Cardiac septum (tissue), 1 donor: Measurements from ENCODE around the gene LCTL. TPM values are rescaled to one million over a fixed set of nuclear protein-coding genes. Genes with fewer than 3 reads are reported as not detected.

Experiments
- DNase-seq: peaks from one replicate; pipeline ENCODE4 v3.0.0-alpha.2; 2020; ENCODE audit warnings: low spot score
- intact Hi-C: fragments of 100-400 bp; cut with DNase I; formaldehyde crosslinking; loops from one replicate; pipeline ENCODE4 v1.14.0; 2022
- total RNA-seq: library from RNA; stranded (reverse); fragmentation: NEBNext Ultra II Directional; extraction: Animal tissue kit (Norgen Biotek cat#: 25700); gene quantifications from one replicate; pipeline ENCODE4 v1.2.1, GENCODE V29; 2021
- donor health status: DM: no; HTN: no; CAD: no.

LCTL gene
- total RNA-seq, 1 donor from 2014 or later, result not detected

DNA sequence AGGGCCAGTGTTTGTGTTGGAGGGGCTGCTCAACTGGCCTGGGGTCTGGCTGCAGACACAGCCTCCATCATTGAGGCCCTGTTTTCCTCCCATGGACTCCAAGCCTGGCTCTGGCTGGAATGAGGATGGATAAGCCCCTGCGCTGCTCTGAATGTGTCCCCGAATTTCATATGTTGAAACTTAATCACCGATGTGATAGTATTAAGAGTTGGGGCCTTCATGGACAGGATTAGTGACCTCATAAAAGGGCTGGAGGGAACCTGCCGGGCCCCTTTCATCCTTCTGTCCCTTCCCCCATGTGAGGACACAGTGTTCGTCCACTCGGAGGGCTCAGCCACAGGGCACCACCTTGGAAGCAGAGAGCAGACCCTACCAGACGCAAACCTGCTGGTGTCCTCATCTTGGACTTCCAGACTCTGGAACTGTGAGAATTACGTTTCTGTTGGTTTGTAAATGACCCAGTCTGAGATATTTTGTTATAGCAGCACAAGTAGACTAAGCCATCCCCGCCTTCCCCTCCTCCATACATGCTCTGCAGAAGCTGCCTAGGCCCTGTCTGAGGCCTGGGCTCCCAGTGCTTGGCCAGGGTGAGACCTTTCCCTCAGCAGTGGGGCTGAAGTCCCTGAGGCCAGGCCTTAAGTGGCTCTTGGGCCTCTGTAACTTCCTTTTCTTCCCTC, 3.8 kb upstream of the LCTL start:
- DNase-seq, result no peak
- intact Hi-C loops, result no loop called here

DNA sequence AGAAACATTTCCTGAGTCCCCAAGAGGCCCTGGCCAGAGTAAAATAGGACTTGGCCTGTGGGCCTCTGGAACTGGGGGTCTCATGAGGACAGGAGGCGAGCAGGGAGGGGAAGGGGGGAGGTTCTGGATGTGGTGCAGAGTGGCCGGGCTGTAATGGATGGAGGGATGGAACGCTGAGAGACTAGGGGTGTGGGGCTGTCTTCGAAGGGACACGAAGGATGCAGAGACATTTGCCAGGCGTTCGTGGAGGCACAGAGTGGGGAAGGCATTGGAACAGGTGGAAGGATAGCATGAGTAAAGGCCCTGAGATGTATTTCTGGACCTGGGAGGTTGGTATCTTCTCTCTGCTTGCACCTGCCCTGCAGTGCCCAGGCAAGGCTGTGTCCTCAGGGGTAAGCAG, 2.1 kb upstream of the LCTL start:
- intact Hi-C loops, result no loop called here

DNA sequence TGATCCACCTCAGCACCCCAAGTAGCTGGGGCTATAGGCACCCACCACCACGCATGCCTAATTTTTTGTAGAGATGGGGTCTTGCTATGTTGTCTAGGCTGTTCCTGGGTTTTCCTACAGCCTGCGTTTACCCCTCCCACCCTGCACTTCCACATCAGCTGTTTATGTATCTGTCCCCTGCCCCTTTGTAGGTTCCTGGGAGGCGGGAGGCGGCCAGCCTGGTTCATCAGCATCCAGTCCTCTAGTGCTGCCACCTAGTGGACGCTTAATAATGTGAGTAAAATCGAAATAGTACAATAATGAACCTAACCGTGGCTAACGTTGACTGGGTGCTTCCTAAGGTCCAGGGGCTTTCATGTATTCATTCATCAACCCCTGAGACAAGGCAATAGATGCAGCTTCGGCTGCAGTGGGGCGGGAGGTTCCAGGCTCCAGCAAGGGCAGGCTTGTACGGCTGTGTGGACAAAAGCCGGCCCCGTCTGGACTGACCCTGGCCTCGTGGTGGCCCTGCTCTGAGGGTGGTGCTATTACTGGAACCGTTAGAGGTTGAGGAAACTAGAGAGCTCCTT, 1.2 kb upstream of the LCTL start:
- intact Hi-C loops, result no loop called here
- DNase-seq, result no peak

More for the DNA sequence above, 2.1 kb upstream of the LCTL start:
- DNase-seq, result no peak

DNA sequence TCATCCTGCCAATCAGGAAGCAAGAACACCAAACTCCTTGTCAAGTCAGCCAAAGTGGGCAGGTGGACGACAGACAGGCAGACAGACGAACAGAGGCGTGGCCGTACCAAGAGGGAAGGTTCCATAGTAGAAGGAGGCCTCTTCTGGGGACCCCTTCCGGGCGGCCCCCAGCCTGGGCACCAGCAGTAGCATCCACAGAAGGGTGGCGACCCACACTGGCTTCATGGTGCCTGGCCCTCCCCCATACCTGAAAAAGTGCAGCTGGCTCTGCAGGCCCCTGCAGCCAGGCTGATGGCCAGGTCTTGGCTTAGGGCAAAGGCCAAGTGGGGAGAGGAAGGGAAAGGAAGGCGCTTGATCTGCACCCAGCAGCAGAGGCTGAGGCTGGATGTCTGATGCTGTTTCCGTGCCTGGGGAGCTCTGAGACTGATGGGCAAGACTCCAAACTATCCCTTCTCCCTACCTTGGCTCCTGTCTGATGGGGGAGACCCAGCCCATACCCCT, 607 bp downstream of the LCTL start:
- DNase-seq, result no peak
- intact Hi-C loops, result no loop called here

DNA sequence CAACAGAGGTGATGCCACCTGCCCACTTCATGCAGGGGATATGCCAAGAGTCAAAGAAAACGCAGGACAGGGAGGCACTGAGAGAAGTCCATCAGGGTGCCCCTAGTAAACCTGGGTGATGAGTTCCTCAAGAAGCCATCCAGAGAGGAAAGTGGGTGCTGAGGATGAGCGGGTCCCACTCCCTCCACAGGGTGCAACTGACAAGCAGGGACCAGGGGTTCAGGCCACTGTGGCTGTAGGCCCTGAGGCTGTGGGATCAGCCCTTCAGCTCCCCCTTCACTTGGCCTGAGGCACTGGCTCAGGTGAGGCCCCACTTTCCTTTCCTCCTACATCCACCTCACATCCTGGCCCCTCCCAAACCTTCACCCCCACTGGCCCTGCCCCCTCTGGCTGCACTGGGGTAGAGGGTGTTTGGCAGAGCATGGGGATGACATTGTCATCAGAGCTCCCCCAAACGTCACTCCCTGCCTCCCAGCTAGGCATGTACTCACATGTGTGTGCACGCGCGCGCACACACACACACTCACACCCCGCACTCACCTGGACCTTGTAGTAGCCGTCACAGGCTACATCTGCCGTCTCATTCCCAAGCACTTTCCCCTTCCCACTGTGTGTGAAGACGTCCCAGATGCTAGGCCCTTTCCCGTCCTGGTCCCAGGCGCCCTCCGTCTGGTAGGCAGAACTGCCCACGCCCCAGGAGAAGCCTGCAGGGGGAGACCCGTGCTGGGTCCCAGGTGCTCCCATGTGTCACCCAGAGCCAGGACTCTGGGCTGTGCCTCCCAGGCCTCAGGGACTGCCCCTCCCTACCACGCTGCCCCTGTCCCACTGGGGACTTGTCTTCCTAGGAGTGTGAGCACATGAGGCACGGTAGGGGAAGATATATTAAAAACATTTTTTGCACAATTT, 1.4 kb downstream of the LCTL start:
- intact Hi-C loops, result no loop called here
- no peak for DNase-seq

DNA sequence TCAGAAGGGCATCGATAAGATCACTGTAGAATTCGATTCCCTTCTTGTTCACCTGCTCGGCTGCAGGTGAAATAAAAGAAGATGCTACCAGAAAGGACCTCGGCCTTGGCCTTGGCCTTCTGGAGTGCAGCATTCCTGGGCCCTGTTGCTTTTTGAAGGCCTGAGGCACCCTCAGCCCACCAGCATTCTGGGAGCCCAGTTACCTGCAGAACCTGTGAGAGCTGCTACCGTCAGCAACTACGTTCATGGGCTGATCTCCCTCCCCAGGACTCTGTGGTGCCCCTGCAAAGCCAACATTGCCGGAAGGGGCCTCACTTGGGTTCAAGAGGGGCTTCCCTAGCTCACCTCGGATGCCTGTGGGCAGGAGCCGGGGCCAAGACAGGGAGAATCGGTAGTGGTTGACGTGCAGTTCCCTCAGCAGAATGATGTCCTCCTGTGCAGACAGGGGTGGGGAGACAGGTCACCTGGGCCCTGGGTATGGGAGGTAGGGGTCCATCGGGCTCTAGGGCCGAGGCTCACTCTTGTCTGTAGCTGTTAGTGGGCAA, 2.2 kb downstream of the LCTL start:
- intact Hi-C loops, result no loop called here
- no peak for DNase-seq

DNA sequence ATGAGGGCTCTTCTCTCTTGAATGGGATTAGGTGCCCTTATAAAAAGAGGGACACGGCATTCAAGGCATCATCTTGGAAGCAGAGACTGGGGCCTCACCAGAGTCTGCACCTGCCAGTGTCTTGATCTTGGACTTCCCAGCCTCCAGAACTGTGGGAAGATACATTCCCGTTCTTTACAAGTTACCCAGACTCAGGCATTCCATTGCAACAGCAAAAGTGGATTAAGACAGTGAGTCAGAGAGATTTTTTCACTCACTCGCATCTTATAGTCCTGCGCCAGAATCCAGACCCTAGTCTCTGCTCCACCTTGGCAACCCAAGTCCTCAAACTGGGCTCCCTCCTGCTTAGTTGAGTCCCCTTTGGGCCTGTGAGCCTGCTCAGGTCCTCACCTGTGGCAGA, 2.7 kb downstream of the LCTL start:
- no peak for DNase-seq
- intact Hi-C loops, result no loop called here

DNA sequence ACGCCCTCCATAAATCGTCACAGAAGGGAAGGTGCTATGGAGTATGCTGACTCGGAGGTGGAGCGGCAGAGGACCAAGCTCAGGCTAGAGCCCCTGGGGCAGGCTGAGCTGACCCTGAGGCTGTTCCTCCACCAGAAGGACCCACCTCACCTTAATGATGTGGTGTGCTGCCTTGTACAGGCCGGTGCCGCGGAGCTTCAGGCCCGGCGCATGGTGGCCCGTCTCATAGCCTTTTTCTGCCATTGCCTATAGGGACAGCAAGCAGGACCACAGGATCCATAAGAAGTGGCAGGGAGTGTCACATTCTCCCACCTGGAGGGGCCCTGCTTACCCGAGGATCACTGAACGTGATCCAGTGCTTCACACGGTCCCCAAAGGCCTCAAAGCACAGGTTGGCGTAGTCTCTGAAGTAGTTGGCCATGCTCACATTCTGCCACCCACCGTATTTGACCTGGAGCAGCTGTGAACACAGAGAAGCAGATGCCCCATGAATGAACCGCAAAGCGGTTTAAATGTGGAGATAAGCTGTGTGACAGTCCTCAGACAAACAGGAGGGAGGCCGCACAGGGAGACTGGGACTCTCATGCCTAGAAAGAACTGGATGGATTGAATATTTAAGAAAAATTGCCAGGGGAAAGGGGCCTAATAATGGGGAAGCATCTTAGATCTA, 4.8 kb downstream of the LCTL start:
- DNase-seq, result no peak

DNA sequence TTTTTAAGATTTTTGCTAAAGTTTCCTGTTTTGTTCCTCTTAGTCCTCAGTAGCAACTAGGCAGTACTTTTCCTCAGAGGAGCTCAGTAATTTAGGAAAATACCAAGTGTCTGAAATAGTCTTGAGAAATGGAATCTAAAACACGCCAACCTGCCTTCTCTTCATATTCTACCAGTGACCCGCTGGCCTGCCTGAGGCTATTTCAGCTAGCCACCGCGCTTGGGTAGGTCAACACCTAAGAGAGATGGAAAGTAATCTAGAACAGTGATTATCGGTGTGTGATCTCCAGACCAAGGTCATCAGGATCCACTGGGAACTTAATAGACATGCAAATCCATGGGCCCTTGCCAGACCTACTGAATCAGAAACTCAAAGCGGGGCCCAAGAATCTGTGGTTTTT, 7.5 kb downstream of the LCTL start:
- intact Hi-C loops, result no loop called here
- no peak for DNase-seq

More for the DNA sequence above, 4.8 kb downstream of the LCTL start:
- intact Hi-C loops, result no loop called here

DNA sequence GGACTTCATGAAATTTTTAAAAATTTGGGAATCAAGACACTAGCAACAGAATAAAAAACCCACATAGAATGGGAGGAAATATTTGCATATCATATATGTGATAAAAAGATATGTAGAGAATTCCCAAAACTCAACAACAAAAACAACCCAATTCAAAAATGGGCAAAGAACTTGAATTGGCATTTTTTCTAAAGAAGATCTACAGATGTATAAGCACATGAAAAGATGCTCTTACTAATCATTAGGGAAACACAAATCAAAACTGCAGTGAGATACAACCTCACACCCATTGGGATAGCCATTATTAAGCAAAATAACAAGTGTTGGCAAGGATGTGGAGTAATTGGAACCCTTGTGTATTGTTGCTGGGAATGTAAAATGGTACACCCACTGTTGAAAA, 10.1 kb downstream of the LCTL start:
- intact Hi-C loops, result no loop called here
- no peak for DNase-seq

DNA sequence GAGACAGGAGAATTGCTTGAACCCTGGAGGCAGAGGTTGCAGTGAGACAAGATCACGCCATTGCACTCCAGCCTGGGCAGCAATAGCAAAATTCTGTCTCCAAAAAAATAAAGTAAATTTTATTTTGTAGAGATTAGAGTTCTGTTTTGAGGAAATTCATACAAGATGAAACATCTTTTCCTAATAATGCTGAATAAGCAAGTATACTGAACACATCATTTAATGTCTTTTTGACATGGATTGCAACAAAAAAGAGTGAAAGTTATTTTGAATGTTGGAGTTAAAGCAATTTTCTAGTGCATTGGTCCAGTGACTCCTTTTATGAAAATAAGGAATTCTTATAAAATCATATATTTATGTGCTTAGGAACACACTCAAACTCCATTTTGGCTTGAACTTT, 20.5 kb downstream of the LCTL start:
- DNase-seq, result no peak
- intact Hi-C loops, result no loop called here

DNA sequence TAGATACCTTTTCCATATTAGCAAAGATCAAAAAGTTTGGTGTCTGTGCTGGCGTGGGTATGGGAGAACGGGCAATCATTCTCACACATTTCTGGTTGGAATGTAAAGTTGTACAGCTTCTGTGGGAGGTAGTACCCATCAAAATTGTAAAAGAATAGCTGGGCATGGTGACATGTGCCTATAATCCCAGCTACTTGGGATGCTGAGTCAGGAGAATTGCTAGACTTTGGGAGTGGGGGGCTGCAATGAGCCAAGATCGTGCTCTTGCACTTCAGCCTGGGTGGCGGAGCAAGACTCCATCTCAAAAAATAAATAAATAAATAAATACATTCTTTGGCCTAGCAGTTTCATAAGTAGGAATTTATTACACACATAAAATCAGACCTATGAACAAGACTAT, 22.9 kb downstream of the LCTL start:
- intact Hi-C loops, result no loop called here
- DNase-seq, result no peak

DNA sequence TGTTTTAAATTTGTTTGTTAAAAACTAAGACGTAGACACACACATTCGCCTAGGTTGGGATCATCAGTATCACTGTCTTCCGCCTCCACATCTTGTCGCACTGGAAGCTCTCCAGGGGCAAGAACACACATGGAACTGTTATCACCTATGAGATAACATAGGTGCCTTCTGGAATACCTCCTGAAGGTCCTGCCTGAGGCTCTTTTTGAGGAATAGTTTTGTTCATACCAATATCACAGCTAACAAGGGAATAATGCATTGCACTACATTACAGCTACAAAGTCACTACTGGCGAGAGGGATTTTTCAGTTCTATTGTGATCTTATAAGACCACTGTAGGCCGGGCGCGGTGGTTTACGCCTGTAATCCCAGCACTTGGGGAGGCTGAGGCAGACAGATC, 30.7 kb downstream of the LCTL start:
- DNase-seq, result no peak
- intact Hi-C loops, result no loop called here

DNA sequence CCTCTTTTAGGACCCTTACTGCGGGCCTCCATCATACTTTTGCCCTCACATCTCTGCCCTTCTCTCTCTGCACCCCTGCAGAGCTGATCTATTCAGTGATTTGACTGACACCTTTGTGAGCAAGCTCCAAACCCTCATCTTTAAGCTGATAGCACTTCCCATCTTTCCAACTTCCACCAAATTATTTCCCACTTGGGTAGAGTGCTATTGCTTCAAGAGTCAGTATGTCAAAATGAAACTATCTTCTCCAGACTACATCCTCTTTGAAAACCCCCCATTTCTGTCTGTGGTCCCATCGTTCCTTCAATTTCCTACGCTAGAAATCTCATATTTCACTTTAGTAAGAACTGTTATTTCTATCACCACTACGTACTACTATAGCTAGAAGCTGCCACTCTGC, 41.0 kb downstream of the LCTL start:
- no peak for DNase-seq
- intact Hi-C loops, result no loop called here

DNA sequence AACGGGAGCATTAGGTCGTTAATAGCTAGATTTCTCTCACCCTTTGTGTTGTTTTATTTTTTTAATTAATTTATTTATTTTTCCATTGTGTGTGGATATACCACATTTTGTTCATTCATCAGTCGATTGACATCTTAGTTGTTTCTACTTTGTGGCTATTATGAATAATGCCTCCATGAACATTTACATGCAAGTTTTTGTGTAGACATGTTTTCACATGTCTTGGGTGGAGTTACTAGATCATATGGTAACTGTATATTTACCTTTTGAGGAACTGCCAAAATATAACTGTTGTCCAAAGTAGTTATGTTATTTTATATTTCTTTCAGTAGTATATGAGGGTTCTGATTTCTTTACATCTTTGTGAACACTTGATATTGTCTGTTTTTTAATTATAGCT, 41.9 kb downstream of the LCTL start:
- DNase-seq, result no peak
- intact Hi-C loops, result no loop called here

DNA sequence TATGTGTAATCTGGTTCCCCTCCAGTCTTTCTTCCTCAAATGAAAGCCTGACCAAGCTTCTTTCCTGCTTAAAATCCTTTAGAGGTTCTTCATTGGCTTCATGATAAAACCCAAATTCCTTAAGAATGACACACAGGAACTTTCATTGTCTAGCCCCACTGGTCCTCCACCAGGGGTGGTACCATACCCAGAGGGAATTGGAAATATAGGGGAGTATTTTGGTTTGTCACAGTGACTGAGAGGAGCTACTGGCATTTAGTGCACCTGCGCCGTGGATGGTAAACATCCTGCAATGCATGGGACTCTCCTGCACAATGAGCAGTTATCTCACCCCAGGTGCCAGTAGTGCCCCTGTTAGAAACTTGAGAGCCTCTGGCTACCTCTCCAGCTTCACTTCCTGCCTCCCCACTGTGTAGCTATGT, 49.9 kb downstream of the LCTL start:
- intact Hi-C loops, result no loop called here
- DNase-seq, result no peak

DNA sequence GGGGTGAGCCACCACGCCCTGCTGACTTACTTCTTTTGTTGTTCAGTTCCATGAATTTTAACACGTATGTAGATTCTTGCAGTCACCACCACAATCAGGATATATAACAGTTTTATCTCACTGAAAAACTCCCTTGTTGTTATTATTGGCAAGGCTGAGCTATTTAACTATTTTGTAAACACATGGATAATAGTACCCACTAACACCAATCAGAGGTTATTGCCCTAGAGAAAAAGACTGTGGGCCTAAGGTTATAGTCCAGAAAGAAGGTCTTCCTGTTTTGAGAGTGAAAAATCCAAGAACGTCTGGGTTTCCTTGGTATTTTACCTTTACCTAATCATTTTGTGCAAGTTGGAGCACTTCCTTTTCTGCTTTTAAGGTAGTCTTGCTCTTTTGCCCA, 51.2 kb downstream of the LCTL start:
- no peak for DNase-seq
- intact Hi-C loops, result no loop called here

DNA sequence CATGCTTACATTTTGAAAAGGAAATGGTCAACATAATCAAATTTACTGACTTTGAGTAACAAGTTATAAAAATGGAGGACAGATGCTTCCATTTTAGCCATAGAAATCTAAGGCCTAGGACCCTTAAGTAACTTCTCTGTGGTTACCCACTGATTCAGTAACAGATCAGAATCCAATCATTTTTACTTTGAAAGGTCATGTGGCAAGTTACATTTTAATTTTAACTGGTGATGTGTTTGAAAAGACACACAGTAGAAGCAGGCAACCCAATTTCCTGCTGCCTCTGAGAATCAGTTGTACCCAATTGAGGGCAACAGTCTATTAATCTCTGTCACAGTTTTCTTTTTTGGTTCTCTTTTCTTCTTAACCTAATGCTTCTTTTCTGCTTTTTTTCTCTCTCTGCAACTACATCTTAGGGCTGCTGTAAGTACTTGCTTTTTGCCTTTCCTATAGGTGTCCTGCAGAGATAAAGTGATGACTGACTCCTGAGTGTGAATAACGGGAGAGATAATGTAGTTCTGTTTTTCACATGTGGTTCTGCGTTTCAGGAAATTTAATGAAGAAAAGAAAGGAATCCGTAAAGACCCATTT, 57.4 kb downstream of the LCTL start:
- DNase-seq, result no peak
- intact Hi-C loops, result no loop called here

DNA sequence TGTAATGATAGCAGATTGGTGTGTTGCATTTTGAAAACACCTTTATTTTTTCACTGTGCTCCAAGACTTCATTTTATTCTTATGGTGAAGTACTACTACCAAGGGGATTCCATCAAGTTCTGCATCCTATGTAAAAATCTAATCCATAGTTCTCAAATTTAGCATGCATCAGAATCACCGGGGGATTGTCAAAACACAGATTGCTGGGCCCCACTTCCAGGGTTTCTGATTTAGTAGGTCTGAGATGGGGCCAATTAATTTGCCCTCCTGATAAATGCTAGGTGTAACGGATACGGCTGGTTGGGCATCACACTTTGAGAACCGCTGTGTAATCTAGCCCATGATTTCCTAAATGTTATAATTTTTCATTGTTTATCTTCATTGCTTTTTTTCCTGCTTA, 60.0 kb downstream of the LCTL start:
- intact Hi-C loops, result no loop called here
- DNase-seq, result no peak

DNA sequence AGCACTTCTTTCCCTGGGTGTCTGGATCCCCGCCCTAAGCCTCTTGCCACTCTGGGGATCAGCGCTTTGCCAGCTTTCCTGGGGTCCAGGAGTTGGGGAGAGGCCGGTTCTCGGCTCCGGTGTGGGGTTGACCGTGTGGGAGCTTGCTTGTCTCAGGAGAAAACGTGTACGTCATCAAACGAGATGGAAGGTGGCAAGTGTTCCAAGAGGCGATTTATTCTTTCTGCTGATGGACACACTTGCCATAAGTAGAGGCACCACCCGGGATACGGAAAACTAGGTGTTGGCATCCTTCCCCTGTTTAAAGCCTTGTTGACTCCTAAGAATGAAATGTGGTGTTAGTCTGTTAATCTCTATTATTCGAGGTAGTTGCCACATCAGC, 60.4 kb downstream of the LCTL start:
- DNase-seq, result no peak
- intact Hi-C loops, result no loop called here
